ENCODE data around the gene NME9. TPM values are rescaled to one million over a fixed set of nuclear protein-coding genes. Genes with fewer than 3 reads are reported as not detected.
A peak's percentile ranks its signal among the peaks of the same experiment; 100 is the strongest.

Gene NME9
- total RNA-seq, 4 donors from 2014 or later: 1.3 to 5.0 TPM; not detected in 2

GRCh38 chr3:138376663-138377062 is 47.0 kb upstream of the NME9 start:
- no peaks in the 10 kb centered on the region for H3K36me3 ChIP-seq
- intact Hi-C loops (cut with DNase I; ENCODE audit: low total_unique reads): no loop called here
- no peaks in the 10 kb centered on the region for H3K9me3 ChIP-seq
- H3K4me1 ChIP-seq: peaks cover 3 to 11% of the 10 kb centered on the region in 2 donors
- TF ChIP-seq POLR2A (IDR thresholded peaks at IDR 0.05): no peak
- TF ChIP-seq, protein P1, sequence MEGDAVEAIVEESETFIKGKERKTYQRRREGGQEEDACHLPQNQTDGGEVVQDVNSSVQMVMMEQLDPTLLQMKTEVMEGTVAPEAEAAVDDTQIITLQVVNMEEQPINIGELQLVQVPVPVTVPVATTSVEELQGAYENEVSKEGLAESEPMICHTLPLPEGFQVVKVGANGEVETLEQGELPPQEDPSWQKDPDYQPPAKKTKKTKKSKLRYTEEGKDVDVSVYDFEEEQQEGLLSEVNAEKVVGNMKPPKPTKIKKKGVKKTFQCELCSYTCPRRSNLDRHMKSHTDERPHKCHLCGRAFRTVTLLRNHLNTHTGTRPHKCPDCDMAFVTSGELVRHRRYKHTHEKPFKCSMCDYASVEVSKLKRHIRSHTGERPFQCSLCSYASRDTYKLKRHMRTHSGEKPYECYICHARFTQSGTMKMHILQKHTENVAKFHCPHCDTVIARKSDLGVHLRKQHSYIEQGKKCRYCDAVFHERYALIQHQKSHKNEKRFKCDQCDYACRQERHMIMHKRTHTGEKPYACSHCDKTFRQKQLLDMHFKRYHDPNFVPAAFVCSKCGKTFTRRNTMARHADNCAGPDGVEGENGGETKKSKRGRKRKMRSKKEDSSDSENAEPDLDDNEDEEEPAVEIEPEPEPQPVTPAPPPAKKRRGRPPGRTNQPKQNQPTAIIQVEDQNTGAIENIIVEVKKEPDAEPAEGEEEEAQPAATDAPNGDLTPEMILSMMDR (IDR thresholded peaks at IDR 0.05): no peak
- DNase-seq: no peak
- peak overlapping the region; percentile 5 to 69 for H3K27ac ChIP-seq
- H3K27me3 ChIP-seq: no peaks in the 10 kb centered on the region
- H3K4me3 ChIP-seq: no peak overlapping the region

- Histone ChIP-seq H3K27ac (peak overlapping the region; percentile 59 to 69), H3K4me1 (peaks cover 0 to 11% of the 10 kb centered on the region in 2 donors), H3K36me3 (no peaks in the 10 kb centered on the region), H3K9me3 (no peaks in the 10 kb centered on the region), H3K27me3 (no peaks in the 10 kb centered on the region), H3K4me3 (no peak overlapping the region)
- no peak for DNase-seq
- TF ChIP-seq POLR2A (IDR thresholded peaks at IDR 0.05): no peak
- TF ChIP-seq, protein P1 (IDR thresholded peaks at IDR 0.05): no peak
- intact Hi-C loops (cut with DNase I; ENCODE audit: low total_unique reads): no loop called here
These were observed 45.8 kb upstream of the NME9 start for GRCh38 chr3:138375447-138375846.

DNA sequence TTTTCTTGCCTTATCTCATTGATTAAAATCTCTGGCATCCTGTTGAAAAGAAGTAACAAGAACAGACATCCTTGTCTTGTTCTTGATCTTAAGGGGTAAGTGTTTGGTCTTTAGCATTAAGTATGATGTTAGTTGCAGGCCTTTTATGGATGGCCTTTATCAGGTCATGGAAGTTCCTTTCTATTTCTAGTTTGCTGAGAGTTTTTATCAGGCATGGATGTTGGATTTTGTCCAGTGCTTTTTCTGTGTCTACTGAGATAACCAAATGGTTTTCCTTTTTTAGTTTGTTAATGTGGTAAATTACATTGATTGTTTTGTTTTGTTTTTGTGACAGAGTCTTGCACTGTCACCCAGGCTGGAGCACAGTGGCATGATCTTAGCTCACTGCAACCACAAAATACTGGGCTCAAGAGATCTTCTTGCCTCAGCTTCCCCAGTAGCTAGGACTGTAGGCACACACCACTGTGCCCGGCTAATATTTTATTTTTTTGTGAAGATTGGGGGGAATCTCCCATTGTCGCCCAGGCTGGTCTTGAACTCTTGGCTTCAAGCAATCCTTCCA is 45.0 kb upstream of the NME9 start:
- DNase-seq: no peak
- no peak for TF ChIP-seq POLR2A (IDR thresholded peaks at IDR 0.05)
- TF ChIP-seq, protein P1 (IDR thresholded peaks at IDR 0.05): no peak
- intact Hi-C loops (cut with DNase I; ENCODE audit: low total_unique reads): no loop called here
- Histone ChIP-seq H3K4me1 (peaks cover 0 to 11% of the 10 kb centered on the region in 2 donors), H3K9me3 (no peaks in the 10 kb centered on the region), H3K4me3 (no peak overlapping the region), H3K36me3 (no peaks in the 10 kb centered on the region), H3K27me3 (no peaks in the 10 kb centered on the region), H3K27ac (peak overlapping the region; percentile 59 to 69)

DNA sequence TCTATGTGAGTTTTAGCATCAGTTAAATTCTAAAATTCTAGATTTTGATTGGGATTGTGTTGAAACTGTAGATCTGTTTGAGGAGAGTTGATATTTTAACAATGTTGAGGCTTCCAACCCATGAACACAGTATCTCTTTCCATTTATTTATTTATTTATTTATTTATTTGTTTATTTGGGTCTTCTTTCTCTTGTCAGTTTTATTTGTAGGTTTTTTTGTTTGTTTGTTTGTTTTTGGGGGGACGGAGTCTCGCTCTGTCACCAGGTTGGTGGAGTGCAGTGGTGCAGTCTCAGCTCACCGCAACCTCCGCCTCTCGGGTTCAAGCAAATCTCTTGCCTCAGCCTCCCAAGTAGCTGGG is 44.1 kb upstream of the NME9 start:
- no peaks in the 10 kb centered on the region for H3K36me3 ChIP-seq
- TF ChIP-seq, protein P1 (IDR thresholded peaks at IDR 0.05): no peak
- TF ChIP-seq POLR2A (IDR thresholded peaks at IDR 0.05): no peak
- DNase-seq: no peak
- peak overlapping the region in 1 of 2 donors; percentile 11 for H3K27ac ChIP-seq
- H3K27me3 ChIP-seq: no peaks in the 10 kb centered on the region
- intact Hi-C loops (cut with DNase I; ENCODE audit: low total_unique reads): no loop called here
- no peaks in the 10 kb centered on the region for H3K9me3 ChIP-seq
- H3K4me1 ChIP-seq: peaks cover 0 to 11% of the 10 kb centered on the region in 2 donors
- no peak overlapping the region for H3K4me3 ChIP-seq

DNA sequence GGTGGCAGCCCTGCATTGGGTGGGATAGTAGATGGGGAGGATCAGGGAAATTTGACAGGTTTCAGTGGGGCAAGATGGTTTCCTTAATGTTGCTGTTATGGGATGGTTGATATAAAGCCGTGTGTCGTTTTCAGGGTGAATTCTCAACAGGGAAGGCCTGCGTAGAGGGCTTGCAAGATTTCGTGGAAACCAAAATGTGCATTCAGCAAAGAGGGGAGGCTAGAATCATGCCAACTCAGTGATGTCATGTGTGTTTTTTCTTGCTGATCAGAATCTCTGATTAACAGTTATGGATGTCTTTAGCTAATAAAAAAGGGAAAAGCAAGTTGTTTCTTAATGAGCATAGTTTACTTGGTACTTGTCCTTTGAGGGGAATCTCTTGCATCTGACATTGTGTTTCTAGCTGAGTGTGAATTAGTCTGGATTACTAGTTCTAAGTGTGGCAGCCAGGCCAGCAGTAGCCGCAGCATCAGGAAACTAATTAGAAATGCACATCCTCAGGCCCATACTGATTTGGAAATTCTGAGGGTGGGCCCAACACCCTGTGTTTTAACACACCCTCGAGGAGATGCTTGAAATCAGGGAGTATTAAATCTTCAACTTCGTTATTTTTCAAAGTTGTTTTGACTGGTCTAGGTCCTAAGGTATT is 43.6 kb upstream of the NME9 start:
- H3K27me3 ChIP-seq: no peaks in the 10 kb centered on the region
- intact Hi-C loops (cut with DNase I; ENCODE audit: low total_unique reads): no loop called here
- no peaks in the 10 kb centered on the region for H3K36me3 ChIP-seq
- H3K4me3 ChIP-seq: no peak overlapping the region
- H3K27ac ChIP-seq: peak overlapping the region in 1 of 2 donors; percentile 11
- peaks cover under 1 to 11% of the 10 kb centered on the region in 2 donors for H3K4me1 ChIP-seq
- TF ChIP-seq POLR2A (IDR thresholded peaks at IDR 0.05): no peak
- TF ChIP-seq, protein P1 (IDR thresholded peaks at IDR 0.05): no peak
- DNase-seq: no peak
- H3K9me3 ChIP-seq: no peaks in the 10 kb centered on the region

Data from uterus (tissue), 4 donors.